ENCODE results near the gene ZBED4. TPM values are rescaled to one million over a fixed set of nuclear protein-coding genes. Genes with fewer than 3 reads are reported as not detected.

ZBED4 gene
- total RNA-seq, 1 donor from 2014 or later = 9.1 TPM

GRCh38 chr22:49847751-49848689 lies 5.6 kb upstream of the ZBED4 start:
- Histone ChIP-seq H3K27ac (no peak overlapping the region), H3K4me3 (peak overlapping the region; percentile 38 to 52), H3K36me3 (no peaks in the 10 kb centered on the region), H3K9me3 (no peaks in the 10 kb centered on the region), H3K27me3 (peaks cover 9% of the 10 kb centered on the region), H3K4me1 (peaks cover 21% of the 10 kb centered on the region)
- TF ChIP-seq POLR2AphosphoS5 (IDR thresholded peaks at IDR 0.05; ENCODE audit: insufficient read depth in 1 of 2, low read depth in 1 of 2) (no peak), POLR2A (IDR thresholded peaks at IDR 0.05) (no peak), CTCF (IDR thresholded peaks at IDR 0.05) (no peak)
- intact Hi-C loops (cut with DNase I) = no loop called here
- no peak for DNase-seq (ENCODE audit: extremely low spot score in 2 of 2)

GRCh38 chr22:49848690-49849160 lies 4.9 kb upstream of the ZBED4 start:
- Histone ChIP-seq H3K27ac (no peak overlapping the region), H3K27me3 (peaks cover 9% of the 10 kb centered on the region), H3K36me3 (no peaks in the 10 kb centered on the region), H3K9me3 (no peaks in the 10 kb centered on the region), H3K4me3 (peak overlapping the region; percentile 38 to 52), H3K4me1 (peaks cover 21% of the 10 kb centered on the region)
- no peak for DNase-seq (ENCODE audit: extremely low spot score in 2 of 2)
- intact Hi-C loops (cut with DNase I) = no loop called here
- TF ChIP-seq CTCF (IDR thresholded peaks at IDR 0.05) (no peak), POLR2A (IDR thresholded peaks at IDR 0.05) (no peak), POLR2AphosphoS5 (IDR thresholded peaks at IDR 0.05; ENCODE audit: insufficient read depth in 1 of 2, low read depth in 1 of 2) (no peak)

- intact Hi-C loops (cut with DNase I) = loop anchor here (5.0 kb wide), 1 partner anchor 68 kb away; the partner anchor contains the start of genes ALG12 and CRELD2
- TF ChIP-seq CTCF (IDR thresholded peaks at IDR 0.05) (no peak), POLR2AphosphoS5 (IDR thresholded peaks at IDR 0.05; ENCODE audit: insufficient read depth in 1 of 2, low read depth in 1 of 2) (no peak), POLR2A (IDR thresholded peaks at IDR 0.05) (no peak)
- Histone ChIP-seq H3K4me3 (peak overlapping the region; percentile 38 to 52), H3K9me3 (no peaks in the 10 kb centered on the region), H3K4me1 (peaks cover 22% of the 10 kb centered on the region), H3K27ac (no peak overlapping the region), H3K27me3 (peaks cover 9% of the 10 kb centered on the region), H3K36me3 (no peaks in the 10 kb centered on the region)
- no peak for DNase-seq (ENCODE audit: extremely low spot score in 2 of 2)
These were observed 4.3 kb upstream of the ZBED4 start for GRCh38 chr22:49849161-49850020.

GRCh38 chr22:49850021-49850911 lies 3.4 kb upstream of the ZBED4 start:
- Histone ChIP-seq H3K9me3 (no peaks in the 10 kb centered on the region), H3K27ac (no peak overlapping the region), H3K27me3 (peaks cover 9% of the 10 kb centered on the region), H3K4me1 (peaks cover 30% of the 10 kb centered on the region), H3K4me3 (no peak overlapping the region), H3K36me3 (no peaks in the 10 kb centered on the region)
- no peak for DNase-seq (ENCODE audit: extremely low spot score in 2 of 2)
- intact Hi-C loops (cut with DNase I) = loop anchor here (5.0 kb wide), 1 partner anchor 67 kb away; the partner anchor contains the start of genes ALG12 and CRELD2
- no peak for TF ChIP-seq POLR2AphosphoS5 (IDR thresholded peaks at IDR 0.05; ENCODE audit: insufficient read depth in 1 of 2, low read depth in 1 of 2)
- TF ChIP-seq CTCF (IDR thresholded peaks at IDR 0.05) = no peak
- no peak for TF ChIP-seq POLR2A (IDR thresholded peaks at IDR 0.05)
